ENCODE measurements around the gene EXOSC10. TPM values are rescaled to one million over a fixed set of nuclear protein-coding genes. Genes with fewer than 3 reads are reported as not detected.

Gene EXOSC10
- polyA plus RNA-seq, 1 donor (not counting 4 experiments of a cell fraction or from before 2014, with no cell fraction given), result 61.2 TPM

GRCh38 chr1:11058595-11059154, 41.0 kb downstream of the EXOSC10 start:
- Histone ChIP-seq H2AFZ (ENCODE audit: control insufficient read depth, low read length) (no peak overlapping the region), H3K4me1 (ENCODE audit: control insufficient read depth, extremely low read depth, insufficient read depth, low read length) (peaks cover 19% of the 10 kb centered on the region), H3K27ac (ENCODE audit: control insufficient read depth, insufficient read depth, low read length) (peak overlapping the region; percentile 42), H3K79me2 (ENCODE audit: control insufficient read depth, insufficient read depth, low read length) (peaks cover 26% of the 10 kb centered on the region), H3K9me1 (ENCODE audit: control insufficient read depth, extremely low read depth, insufficient read depth, low read length) (no peaks in the 10 kb centered on the region), H3K4me2 (ENCODE audit: control insufficient read depth, extremely low read depth, insufficient read depth, low read depth, low read length) (peak overlapping the region; percentile 91), H3K9ac (ENCODE audit: control insufficient read depth, extremely low read depth, insufficient read depth, low read length) (peak overlapping the region; percentile 78), H3K27me3 (ENCODE audit: control insufficient read depth, extremely low read depth, insufficient read depth, low read length) (no peaks in the 10 kb centered on the region), H3K9me3 (ENCODE audit: control insufficient read depth, low read depth, low read length) (no peaks in the 10 kb centered on the region), H3K36me3 (ENCODE audit: control insufficient read depth in 2 of 2, extremely low read depth in 1 of 2, insufficient read depth in 2 of 2, low read length in 2 of 2) (peaks cover 14 to 28% of the 10 kb centered on the region in 2 experiments), H3K4me3 (ENCODE audit: control insufficient read depth in 2 of 3, extremely low read depth in 1 of 3, insufficient read depth in 2 of 3, low read depth in 1 of 3, low read length in 3 of 3) (peak overlapping the region; percentile 71 to 99 (median 80)), H4K20me1 (ENCODE audit: control insufficient read depth, extremely low read depth, insufficient read depth, low read length) (peaks cover under 1% of the 10 kb centered on the region)
- no peak for DNase-seq (ENCODE audit: low read depth, low spot score)
- FAIRE-seq, result no peak
- TF ChIP-seq CTCF (optimal IDR thresholded peaks at IDR 0.05 in 1 of 3, IDR thresholded peaks at IDR 0.05 in 1 of 3, conservative IDR thresholded peaks at IDR 0.05 in 1 of 3; ENCODE audit: extremely low read depth in 1 of 3, insufficient read depth in 2 of 3, low read length in 3 of 3), result no peak
- no peak for TF ChIP-seq EZH2 (IDR thresholded peaks at IDR 0.05; ENCODE audit: low read length)
- dilution Hi-C loops (cut with MboI; ENCODE audit: extremely low pct_ligation_motif_present, low sequenced_read_pairs), result no loop called here

GRCh38 chr1:11058026-11058425, 41.6 kb downstream of the EXOSC10 start:
- H3K79me2 ChIP-seq (ENCODE audit: control insufficient read depth, insufficient read depth, low read length), result peaks cover 26% of the 10 kb centered on the region
- peaks cover 2% of the 10 kb centered on the region for H4K20me1 ChIP-seq (ENCODE audit: control insufficient read depth, extremely low read depth, insufficient read depth, low read length)
- DNase-seq (ENCODE audit: low read depth, low spot score), result no peak
- H3K9me1 ChIP-seq (ENCODE audit: control insufficient read depth, extremely low read depth, insufficient read depth, low read length), result no peaks in the 10 kb centered on the region
- no peak for FAIRE-seq
- dilution Hi-C loops (cut with MboI; ENCODE audit: extremely low pct_ligation_motif_present, low sequenced_read_pairs), result no loop called here
- H3K27me3 ChIP-seq (ENCODE audit: control insufficient read depth, extremely low read depth, insufficient read depth, low read length), result no peaks in the 10 kb centered on the region
- peak overlapping the region in 1 of 3 experiments; percentile 80 for H3K4me3 ChIP-seq (ENCODE audit: control insufficient read depth in 2 of 3, extremely low read depth in 1 of 3, insufficient read depth in 2 of 3, low read depth in 1 of 3, low read length in 3 of 3)
- TF ChIP-seq EZH2 (IDR thresholded peaks at IDR 0.05; ENCODE audit: low read length) (no peak), CTCF (optimal IDR thresholded peaks at IDR 0.05 in 1 of 3, IDR thresholded peaks at IDR 0.05 in 1 of 3, conservative IDR thresholded peaks at IDR 0.05 in 1 of 3; ENCODE audit: extremely low read depth in 1 of 3, insufficient read depth in 2 of 3, low read length in 3 of 3) (no peak)
- no peak overlapping the region for H3K4me2 ChIP-seq (ENCODE audit: control insufficient read depth, extremely low read depth, insufficient read depth, low read depth, low read length)
- no peak overlapping the region for H3K27ac ChIP-seq (ENCODE audit: control insufficient read depth, insufficient read depth, low read length)
- peaks cover 19% of the 10 kb centered on the region for H3K4me1 ChIP-seq (ENCODE audit: control insufficient read depth, extremely low read depth, insufficient read depth, low read length)
- no peaks in the 10 kb centered on the region for H3K9me3 ChIP-seq (ENCODE audit: control insufficient read depth, low read depth, low read length)
- H3K36me3 ChIP-seq (ENCODE audit: control insufficient read depth in 2 of 2, extremely low read depth in 1 of 2, insufficient read depth in 2 of 2, low read length in 2 of 2), result peaks cover 11 to 23% of the 10 kb centered on the region in 2 experiments
- H3K9ac ChIP-seq (ENCODE audit: control insufficient read depth, extremely low read depth, insufficient read depth, low read length), result no peak overlapping the region
- no peak overlapping the region for H2AFZ ChIP-seq (ENCODE audit: control insufficient read depth, low read length)

All from keratinocyte (primary cell).